ENCODE results near the gene RPL29.

RPL29 gene

DNA sequence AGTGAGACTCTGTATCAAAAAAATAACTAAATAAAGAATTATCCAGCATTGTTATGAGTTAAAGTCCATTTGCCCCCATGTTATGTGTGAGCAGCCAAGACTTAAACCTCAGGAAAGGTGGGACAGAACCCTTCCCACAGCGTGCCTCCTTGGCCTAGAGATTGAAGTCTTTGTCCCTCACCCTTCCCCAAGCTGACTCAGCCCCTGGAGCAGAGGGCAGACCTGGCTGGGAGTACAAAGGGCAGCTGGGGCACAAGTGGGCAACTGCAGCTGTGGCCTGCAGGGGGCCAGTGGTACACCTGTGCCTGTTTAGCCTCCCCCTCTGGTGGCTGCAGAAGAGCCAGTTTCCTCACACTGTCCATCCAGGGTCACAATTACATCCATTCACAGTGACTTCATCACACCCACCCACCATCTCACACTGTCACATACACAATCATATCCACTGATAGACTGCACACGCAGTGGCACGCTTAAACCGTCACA lies 13.3 kb downstream of the RPL29 start:
- no peaks in the 10 kb centered on the region for H3K27me3 ChIP-seq (replicated peaks; ENCODE audit: control insufficient read depth, insufficient read depth, low read length)
- no peak for DNase-seq (ENCODE audit: extremely low read depth, insufficient read length)
- H3K36me3 ChIP-seq (ENCODE audit: control insufficient read depth, insufficient read depth, low read length): no peaks in the 10 kb centered on the region
- peak overlapping the region; percentile 62 for H3K4me3 ChIP-seq (replicated peaks; ENCODE audit: low read depth, low read length)
- TF ChIP-seq, protein P1, sequence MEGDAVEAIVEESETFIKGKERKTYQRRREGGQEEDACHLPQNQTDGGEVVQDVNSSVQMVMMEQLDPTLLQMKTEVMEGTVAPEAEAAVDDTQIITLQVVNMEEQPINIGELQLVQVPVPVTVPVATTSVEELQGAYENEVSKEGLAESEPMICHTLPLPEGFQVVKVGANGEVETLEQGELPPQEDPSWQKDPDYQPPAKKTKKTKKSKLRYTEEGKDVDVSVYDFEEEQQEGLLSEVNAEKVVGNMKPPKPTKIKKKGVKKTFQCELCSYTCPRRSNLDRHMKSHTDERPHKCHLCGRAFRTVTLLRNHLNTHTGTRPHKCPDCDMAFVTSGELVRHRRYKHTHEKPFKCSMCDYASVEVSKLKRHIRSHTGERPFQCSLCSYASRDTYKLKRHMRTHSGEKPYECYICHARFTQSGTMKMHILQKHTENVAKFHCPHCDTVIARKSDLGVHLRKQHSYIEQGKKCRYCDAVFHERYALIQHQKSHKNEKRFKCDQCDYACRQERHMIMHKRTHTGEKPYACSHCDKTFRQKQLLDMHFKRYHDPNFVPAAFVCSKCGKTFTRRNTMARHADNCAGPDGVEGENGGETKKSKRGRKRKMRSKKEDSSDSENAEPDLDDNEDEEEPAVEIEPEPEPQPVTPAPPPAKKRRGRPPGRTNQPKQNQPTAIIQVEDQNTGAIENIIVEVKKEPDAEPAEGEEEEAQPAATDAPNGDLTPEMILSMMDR (IDR thresholded peaks at IDR 0.05; ENCODE audit: insufficient read depth, low read length, poor library complexity, severe bottlenecking): peak; percentile 79

DNA sequence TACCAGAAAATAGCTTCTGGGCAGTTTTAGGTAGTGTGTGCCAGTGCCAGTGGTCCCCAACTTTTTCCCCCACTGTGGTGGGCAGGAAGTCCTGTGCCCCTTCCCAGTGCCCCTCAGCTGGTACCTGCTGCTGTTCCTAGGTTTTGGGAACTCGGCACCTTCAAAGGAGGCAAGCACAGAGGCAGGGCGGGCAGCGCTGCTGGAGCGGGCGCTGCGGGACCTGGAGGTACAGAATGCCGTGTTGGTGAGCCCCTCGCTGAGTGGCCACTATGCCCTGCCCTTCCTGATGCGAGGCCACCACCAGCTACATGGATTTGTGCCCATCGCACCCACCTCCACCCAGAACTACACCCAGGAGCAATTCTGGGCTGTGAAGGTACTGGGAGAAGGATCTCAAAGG lies 15.4 kb downstream of the RPL29 start:
- no peak overlapping the region for H3K4me3 ChIP-seq (replicated peaks; ENCODE audit: low read depth, low read length)
- no peaks in the 10 kb centered on the region for H3K27me3 ChIP-seq (replicated peaks; ENCODE audit: control insufficient read depth, insufficient read depth, low read length)
- TF ChIP-seq, protein P1 (IDR thresholded peaks at IDR 0.05; ENCODE audit: insufficient read depth, low read length, poor library complexity, severe bottlenecking): no peak
- DNase-seq (ENCODE audit: extremely low read depth, insufficient read length): no peak
- H3K36me3 ChIP-seq (ENCODE audit: control insufficient read depth, insufficient read depth, low read length): no peaks in the 10 kb centered on the region

DNA sequence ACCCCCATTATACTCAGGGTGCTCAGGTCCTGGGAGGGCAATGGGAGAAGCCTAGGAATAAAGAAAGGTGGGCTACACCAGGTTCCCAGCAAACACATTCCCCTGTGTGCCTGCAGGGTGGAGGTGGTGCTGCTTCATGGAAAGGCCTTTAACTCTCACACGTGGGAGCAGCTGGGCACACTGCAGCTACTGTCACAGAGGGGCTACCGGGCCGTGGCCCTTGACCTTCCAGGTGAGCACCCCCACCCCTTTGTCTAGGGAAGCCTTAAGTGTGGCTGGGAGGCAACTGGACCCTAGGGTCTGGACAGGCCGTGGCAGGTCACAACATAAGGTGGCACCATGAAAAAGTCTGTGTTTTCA lies 17.6 kb downstream of the RPL29 start:
- Histone ChIP-seq H3K27me3 (replicated peaks; ENCODE audit: control insufficient read depth, insufficient read depth, low read length) (no peaks in the 10 kb centered on the region), H3K4me3 (replicated peaks; ENCODE audit: low read depth, low read length) (no peak overlapping the region), H3K36me3 (ENCODE audit: control insufficient read depth, insufficient read depth, low read length) (no peaks in the 10 kb centered on the region)
- TF ChIP-seq, protein P1 (IDR thresholded peaks at IDR 0.05; ENCODE audit: insufficient read depth, low read length, poor library complexity, severe bottlenecking): no peak
- DNase-seq (ENCODE audit: extremely low read depth, insufficient read length): no peak

DNA sequence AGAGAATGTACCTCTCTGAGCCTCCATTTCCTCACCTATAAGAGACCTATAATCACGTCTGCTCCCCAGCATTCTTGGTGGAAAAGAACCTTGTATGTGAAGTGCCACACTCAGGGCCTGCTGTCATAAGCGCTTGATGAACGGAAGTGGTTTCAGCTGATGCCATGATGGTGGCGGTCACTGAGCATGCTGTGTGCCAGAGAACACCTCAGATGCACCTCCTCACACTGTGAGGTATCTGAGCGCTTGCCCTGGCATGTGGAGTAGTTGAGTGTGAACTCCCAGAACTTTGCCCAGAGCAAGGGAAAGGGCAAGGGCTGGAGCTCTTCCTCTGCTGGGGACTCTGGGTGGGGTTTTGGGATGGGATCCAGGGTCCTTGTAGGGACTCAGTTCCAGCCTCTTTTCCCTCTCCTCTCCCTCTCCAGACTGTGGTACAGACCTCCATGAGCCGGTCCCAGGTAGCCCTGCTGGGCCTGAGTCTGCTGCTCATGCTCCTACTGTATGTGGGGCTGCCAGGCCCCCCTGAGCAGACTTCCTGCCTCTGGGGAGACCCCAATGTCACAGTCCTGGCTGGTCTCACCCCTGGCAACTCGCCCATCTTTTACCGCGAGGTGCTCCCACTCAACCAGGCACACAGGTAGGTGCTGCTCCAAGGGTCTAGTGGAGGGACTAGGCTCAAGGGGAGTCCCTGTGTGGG lies 18.1 kb downstream of the RPL29 start:
- DNase-seq (ENCODE audit: extremely low read depth, insufficient read length): no peak
- H3K4me3 ChIP-seq (replicated peaks; ENCODE audit: low read depth, low read length): no peak overlapping the region
- TF ChIP-seq, protein P1 (IDR thresholded peaks at IDR 0.05; ENCODE audit: insufficient read depth, low read length, poor library complexity, severe bottlenecking): no peak
- H3K27me3 ChIP-seq (replicated peaks; ENCODE audit: control insufficient read depth, insufficient read depth, low read length): no peaks in the 10 kb centered on the region
- H3K36me3 ChIP-seq (ENCODE audit: control insufficient read depth, insufficient read depth, low read length): no peaks in the 10 kb centered on the region

DNA sequence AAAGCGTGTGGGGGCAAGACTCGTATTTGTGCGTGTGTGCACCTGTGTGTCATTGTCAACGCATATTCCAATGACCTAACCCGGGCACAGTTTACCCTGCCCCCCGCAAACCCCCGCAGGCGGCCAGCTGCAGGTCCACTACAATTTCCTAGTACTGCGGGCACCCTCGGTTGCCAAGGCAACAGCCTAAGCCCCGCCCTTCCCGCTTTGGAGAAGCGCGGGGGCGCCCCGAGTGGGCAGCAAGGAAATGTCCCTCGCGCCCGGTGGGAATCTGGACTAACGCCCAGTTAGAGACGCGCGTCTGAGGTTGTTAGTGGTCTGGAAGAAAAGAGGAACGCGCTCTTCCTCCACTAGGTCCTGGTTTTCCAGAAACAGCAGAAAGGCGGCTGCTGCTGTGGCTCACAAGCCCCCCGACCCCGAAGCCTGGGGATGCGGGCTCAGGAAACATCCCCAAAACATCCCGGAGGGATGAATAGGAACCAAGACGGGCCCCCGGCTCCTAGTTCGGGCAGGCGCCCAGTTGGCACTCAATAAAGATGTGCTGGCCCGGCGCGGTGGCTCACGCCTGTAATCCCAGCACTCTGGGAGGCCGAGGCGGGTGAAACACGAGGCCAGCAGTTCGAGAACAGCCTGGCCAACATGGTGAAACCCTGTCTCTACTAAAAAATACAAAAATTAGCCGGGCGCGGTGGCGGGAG lies 19.7 kb downstream of the RPL29 start:
- H3K4me3 ChIP-seq (replicated peaks; ENCODE audit: low read depth, low read length): peak overlapping the region; percentile 97
- no peaks in the 10 kb centered on the region for H3K36me3 ChIP-seq (ENCODE audit: control insufficient read depth, insufficient read depth, low read length)
- TF ChIP-seq, protein P1 (IDR thresholded peaks at IDR 0.05; ENCODE audit: insufficient read depth, low read length, poor library complexity, severe bottlenecking): no peak
- H3K27me3 ChIP-seq (replicated peaks; ENCODE audit: control insufficient read depth, insufficient read depth, low read length): no peaks in the 10 kb centered on the region
- DNase-seq (ENCODE audit: extremely low read depth, insufficient read length): peak; percentile 43

Measured in GM06990 (cell line).